NOMO-1 treated with DMSO at 0.1 percent for 48 hours (cell line): ENCODE results near the gene ANKRD9.

ENCODE experiments used
- DNase-seq: peaks from one replicate; lab custom pipeline; 2025; ENCODE audit not compliant: unreplicated experiment; lab: John Stamatoyannopoulos, UW

ANKRD9 gene

DNA sequence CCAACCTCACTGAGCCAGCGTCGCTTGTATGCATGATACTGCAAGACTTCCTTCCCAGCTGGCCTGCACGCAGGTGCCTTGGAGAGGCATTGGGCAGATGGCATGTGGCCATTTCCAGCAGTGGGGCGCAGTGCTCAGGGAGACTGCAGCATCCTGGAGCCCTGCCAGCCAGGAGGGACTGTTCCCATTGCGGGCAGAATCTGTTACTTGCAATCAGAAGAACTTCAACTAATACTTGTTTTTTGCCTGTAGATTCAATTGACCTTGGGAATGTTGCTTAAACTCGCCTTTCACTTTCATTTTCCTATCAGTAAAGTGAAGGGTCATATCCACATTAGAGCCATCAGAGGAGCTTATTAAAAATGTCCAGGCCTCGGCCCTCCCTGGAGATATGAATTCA is 29.8 kb downstream of the ANKRD9 start:
- no peak for DNase-seq

DNA sequence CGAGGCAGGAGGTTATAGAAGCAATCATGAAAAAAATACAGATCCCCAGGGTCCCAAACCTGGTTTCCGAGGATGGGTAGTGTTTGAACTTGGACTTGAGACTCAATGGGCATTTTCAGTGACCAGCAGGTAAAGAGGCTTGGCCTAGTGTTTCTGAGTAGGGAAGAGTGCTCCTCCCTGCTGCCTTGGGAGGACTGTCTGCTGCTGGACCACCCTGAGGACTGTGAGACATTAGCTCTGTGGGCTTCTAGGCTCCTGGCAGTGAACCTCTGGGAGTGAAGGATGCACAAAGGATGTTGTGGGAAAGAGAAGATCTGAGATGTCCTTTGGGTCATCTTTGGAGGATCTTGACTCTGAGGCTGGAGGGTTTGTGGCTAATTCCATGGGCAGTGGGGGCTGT is 30.5 kb downstream of the ANKRD9 start:
- no peak for DNase-seq

DNA sequence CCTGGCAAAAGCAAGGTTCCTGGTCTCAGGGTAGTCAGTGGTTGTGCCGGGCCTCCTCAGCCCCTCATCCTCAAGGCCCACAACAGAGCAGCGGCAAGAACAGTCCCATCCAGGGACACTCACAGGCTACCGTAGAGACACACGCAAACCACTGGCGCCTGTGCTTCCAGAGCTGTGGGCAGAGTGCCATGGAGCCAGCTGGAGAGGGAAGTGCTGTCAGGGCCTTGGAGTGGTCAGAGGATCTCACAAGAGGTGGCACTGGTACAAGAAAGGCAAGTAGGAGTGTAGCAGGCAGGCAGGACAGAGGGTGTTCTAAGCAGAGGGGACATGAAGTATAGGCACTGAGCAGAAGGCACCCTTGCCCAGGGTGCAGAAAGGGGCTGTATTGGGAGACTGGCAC is 34.6 kb downstream of the ANKRD9 start:
- DNase-seq, result no peak

DNA sequence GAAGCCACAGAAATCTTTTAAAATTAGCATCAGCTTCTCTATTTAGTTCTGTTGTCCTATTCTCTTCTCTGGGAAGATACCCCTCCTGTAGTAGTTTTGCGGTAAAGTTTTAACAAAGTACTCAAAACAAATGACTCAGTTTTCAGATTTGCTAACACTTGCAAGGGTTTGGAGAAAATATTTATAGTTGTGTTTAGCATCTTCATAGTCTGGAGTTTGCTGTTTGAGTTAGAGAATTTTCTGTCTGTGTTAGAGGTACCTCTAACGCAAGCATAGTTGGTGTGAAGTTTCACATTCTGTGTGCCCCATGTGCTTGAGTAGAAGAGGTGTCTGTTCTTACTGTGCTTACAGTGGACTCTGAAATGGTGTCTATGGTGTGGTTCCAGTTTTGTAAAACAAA is 36.0 kb downstream of the ANKRD9 start:
- DNase-seq, result no peak

DNA sequence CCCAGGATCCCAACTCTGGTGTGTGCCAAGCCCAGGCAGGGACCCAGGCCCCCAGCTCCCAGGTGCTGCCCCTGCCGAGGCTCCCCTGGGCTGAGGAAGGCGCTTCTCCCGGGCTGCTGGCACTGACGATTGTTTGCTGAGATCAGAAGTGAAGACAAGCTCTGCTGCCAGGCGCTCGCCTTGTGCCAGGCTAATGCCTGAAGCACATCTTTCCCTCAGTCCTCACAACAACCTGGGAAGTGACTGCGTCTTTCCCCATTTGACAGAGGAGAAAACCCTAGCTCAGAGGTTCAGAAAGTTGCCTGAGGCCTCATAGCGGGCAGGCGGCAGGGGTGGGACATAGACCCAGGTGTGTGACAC is 36.8 kb downstream of the ANKRD9 start:
- no peak for DNase-seq

DNA sequence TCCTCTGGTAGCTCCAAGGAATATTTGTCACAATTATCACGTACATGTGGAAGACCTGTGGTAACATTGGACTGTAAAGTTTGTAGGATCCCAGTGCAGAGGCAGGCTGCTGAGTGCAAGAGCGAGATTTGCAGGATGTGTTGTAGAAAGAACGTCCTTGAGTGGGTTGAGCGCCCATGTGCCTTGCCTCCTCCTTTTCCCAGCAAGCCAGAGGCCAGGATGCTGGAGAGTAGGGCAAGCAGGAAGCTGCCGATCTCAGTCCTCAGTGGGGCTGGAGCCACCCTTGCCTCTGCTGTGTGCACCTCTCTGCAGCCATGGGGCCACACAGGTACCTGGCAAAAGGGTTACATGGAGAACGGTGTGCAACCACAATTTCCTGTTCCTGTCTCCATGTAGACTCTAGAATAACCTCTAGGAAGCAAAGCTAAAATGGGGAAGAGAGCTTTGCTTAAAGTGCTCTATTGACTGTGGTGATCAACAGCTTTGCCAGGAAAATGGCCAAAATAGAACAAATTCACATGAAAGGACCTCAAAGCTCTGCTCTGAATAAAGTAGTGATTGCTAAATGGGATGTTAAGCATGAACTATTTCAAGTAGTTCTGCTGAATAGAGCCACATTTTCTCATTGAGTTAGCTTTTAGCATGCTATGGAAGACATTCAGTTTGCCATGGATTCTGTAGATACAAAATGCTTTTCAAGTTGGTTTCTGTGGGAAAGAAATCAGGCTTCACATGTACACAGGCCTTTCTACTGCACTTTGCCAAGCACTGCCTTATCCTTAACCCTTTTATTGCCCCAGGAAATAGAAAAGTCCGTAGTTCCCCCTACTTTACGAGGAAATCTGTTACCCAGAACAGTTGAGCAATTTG is 37.4 kb downstream of the ANKRD9 start:
- no peak for DNase-seq

DNA sequence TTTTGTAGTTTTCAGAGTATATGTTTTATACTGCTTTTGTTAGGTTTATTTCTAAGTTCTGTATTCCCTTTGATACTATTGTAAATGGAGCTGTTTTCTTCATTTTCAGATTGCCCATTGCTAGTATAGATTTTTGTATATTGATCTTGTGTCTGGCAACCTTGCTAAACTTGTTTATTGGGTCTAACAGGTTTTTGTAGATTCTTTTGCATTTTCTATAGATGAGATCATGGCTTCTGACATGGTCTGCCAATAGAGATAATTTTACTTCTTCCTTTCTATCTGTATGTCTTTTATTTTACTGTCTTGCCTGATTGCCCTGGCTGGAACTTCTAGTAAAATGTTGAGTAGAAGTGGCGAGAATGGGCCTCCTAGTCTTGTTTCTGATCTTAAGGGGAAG is 40.3 kb downstream of the ANKRD9 start:
- DNase-seq, result no peak

DNA sequence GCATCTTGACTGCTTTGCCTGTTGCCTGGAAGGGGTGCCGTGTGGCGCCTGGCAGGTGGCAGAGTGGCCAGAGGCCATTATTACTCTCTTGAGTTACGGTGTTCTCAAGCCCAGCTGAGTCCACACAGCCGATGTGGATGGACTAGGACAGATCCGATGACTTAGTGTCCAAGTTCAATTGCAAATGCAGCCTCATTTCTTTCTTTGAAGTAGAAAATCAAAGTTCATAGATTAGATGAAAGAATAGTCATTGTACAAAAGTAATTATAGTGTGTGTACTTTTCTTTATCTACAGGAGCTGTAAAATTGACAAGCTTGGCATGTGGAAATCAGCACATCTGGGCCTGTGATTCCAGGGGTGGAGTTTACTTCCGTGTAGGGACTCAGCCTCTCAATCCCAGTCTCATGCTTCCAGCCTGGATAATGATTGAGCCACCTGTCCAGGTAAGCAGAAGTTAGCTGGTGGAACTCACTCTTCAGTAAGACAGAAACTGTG is 44.7 kb downstream of the ANKRD9 start:
- DNase-seq, result no peak

DNA sequence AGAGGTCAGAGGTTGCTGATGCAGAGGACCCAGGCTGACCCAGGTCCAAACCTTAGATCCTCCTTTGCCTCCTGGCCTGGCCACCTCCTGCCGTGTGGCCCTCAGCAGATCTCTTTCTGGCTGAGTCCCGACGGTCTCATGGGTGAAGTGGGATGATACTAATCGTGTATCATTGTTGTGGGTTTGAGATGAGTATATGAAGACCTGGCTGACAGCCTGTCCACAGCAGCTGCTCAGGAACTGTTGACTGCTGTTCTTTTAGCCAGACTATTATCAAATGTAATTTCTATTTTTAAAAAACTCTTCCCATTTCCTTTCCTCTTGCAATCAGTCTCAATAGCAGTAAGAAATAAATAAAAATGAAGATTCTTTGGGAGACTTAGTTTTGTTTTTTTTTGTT is 45.6 kb downstream of the ANKRD9 start:
- no peak for DNase-seq

DNA sequence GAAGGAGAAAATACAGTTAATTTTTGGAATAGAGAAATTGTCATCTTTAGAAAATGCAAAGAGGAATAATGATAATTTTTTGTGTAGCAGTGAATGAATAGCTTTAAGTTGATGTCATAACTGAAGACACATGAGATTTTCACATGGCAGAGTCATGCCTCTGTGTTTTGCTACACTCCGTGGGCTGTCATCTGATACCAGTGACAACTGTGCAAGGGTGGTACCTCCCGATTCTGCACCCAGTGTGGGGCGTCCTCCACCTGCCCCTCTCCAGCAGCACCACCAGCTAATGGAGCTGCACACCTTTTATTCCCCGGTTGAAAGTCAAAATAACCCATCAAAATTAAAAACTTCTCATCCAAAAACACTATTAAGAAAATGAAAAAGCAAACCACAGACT is 47.2 kb downstream of the ANKRD9 start:
- no peak for DNase-seq

DNA sequence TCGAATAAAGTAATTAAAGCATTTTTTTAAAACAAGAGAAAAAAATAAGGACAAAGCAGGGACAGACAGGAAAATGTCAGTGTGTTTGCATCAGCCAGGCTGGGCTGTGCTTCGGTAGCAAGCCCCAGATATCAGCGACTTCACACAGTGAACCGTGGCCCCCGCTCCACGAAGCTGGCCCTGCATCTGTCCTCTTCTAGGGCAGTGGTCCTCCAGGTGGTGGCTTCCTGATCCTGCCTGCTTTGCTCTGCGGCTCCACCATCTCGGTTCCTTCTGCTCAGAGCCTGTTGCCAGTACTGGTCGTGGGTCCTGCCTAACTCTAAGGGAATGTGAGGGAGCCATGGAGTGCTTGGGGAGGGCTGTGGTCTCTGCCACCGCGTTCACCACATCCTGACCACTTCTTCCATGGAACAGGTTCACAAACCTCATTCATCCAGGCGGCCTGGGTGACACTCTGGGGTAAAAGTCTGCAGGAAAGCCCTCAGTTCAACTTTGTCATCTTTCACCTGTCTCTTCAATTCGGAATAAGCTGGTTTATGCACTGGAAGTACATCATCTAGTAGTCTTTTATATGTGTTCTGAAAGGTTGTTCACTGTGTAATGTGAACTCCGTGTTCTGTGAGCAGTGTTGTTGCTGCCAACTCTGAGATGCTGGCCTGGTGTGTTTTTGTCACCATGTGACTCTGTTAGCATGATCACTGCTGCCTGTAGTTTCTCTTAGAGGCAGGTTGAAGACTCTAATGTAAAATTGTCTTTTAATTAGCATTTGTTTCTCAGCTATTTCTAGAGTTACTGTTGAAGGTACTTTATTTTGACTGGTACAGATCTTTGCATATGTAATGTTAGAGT is 47.9 kb downstream of the ANKRD9 start:
- DNase-seq, result no peak

DNA sequence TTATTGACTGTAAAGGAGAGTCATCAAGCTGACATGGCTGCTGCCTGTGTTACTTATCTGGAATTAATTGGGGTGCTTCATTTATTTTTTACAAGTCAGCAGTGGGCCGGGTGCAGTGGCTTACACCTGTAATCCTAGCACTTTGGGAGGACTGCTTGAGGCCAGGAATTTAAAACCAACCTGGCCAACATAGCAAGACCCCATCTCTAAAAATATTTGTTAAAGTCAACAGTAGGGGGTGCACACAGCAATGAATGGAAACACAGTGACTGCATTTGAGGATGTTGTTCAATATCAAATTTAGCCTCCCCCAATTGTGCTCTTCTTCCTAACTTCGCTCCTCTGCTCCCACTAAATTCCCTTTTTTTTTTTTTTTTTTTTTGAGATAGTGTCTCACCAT is 52.1 kb downstream of the ANKRD9 start:
- DNase-seq, result no peak

DNA sequence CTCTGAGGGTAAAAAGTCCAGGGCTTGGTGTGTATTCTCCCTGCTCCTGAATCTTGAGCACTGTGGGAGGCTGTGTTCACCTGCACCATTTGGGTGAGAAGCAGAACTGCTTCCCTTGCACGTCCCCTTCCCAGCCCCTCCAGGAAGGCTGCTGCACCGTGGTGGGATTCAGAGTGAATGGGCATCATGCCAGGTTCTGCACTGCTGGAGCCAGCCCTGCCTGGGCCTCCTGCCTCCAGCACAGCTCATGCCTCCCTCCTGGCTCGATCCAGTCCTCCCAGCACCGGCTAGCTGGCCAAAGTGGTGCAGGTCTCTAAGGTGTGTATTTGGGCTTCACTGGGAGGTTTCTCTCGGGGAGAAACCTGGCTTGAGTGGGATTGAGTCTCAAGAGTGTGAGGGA is 54.9 kb downstream of the ANKRD9 start:
- no peak for DNase-seq

DNA sequence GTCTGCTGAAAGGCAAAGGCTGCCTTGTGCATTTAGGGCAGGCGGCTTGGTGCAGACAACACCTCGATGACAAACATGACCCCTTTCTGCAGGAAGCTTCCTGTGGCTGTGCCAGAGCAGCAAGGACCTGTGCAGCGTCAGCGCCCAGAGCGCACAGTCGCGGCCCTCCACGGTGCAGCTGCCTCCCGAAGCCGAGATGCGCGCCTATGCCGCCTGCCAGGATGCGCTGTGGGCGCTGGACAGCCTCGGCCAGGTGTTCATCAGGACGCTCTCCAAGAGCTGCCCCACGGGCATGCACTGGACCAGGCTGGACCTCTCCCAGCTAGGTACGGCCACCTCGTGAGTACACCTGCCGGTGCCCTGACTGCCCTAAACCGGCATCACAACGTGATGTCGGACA is 57.3 kb downstream of the ANKRD9 start:
- no peak for DNase-seq
